HG03571 (cell line): ENCODE data around the gene ZNG1A.
"Not testable (repeated sequence)": the region's sequence is repeated elsewhere in the genome, so short reads cannot be mapped to it uniquely, and the experiment has no call there.

ENCODE experiments used
- ATAC-seq: cut with Tn5 transposase; IDR thresholded peaks from one replicate; pipeline ENCODE4 v1.9.1; 2021; ENCODE audit not compliant: unreplicated experiment

Gene ZNG1A

GRCh38 chr9:98775-99174 is 80.1 kb downstream of the ZNG1A start:
- not testable (repeated sequence) for ATAC-seq

DNA sequence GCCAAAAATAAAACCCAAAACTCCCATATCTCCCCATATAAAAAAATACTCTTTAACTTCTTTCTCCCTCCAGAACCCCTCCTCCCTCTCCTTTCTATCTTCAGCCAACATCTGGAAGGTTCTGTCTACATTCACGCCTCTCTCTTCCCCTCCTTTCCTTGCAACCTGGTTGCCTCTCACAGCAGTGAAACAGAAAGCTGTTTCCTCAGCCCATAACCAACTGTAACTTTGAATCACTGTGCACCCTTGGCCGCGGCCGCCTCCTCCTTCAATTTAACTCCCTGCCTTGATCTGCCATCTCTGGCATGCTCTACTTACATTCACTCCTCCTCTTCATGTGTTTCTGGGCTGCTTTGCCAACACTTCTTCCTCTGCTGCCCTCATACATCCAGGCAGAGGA is 83.9 kb downstream of the ZNG1A start:
- ATAC-seq = not testable (repeated sequence)

DNA sequence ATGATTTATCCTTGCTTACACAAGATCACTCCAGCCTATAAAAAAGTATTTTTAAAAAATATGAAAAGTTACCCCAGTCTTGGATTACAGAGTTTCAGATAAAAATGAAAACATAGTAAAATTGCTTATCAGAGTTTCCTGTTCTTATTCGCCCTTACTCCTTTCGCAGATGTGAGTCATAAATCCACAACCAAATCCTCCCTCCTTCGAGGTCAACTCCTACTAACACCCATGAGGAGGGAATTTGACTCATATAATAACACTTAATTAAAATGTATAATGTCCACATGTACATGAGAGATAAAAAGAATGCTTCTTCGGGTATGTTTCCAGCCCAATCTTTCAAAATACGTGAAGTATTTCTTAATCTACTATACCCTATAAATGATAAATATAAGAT is 84.5 kb downstream of the ZNG1A start:
- not testable (repeated sequence) for ATAC-seq

- not testable (repeated sequence) for ATAC-seq
These were observed 84.9 kb downstream of the ZNG1A start for GRCh38 chr9:93909-94308.

GRCh38 chr9:90851-91250 is 88.0 kb downstream of the ZNG1A start:
- ATAC-seq = not testable (repeated sequence)

DNA sequence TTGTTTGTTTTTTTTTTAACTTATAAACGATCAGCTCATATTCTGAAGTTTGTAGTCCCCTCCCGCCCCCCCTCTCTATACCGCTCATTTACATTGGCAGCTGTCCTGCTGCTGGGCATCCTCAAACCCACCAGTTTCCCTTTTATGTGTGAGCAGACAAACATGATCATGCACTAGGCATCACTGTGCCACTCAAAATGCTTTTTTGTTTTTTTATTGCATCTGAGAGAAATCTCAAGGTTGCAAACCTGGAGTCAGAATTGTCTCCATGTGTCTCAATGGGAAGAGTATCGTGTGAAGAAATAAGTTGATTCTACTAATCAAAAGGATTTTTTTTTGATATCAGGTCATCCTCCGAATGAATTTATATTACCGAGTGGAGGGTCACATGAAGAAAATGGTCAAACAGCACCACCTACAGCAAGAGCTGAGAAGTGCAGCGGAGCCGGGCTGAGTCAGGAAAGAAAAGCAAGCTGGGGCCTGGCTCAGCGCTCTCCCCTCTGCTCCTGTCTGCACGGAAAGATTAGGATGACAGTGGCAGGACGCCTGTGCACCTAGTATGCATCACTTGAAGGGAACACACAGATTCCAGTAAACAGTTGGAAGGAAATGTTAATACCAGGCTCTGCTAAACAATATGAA is 90.3 kb downstream of the ZNG1A start:
- not testable (repeated sequence) for ATAC-seq

- ATAC-seq = not testable (repeated sequence)
These were observed 91.0 kb downstream of the ZNG1A start for GRCh38 chr9:87860-88259.

DNA sequence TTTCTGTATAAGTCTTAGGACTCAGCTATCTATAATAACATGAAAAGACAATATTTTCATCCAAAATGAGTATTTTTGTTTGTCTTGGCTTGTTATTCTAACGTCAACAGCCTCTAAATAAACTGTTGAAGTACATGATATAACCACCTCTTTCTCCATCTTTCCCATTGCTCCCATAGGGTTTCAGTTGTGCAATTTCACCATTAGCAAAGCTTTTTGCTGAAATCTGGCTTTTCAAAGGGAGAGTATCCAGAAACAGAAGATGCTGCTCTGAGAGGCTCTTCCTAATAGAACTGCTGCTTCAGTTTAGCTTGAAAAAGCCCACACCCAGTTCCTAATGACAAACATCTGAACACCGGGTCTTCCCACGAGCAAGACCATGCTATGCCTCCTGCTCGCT is 91.8 kb downstream of the ZNG1A start:
- not testable (repeated sequence) for ATAC-seq

- ATAC-seq = not testable (repeated sequence)
These were observed 92.2 kb downstream of the ZNG1A start for GRCh38 chr9:86697-87096.

DNA sequence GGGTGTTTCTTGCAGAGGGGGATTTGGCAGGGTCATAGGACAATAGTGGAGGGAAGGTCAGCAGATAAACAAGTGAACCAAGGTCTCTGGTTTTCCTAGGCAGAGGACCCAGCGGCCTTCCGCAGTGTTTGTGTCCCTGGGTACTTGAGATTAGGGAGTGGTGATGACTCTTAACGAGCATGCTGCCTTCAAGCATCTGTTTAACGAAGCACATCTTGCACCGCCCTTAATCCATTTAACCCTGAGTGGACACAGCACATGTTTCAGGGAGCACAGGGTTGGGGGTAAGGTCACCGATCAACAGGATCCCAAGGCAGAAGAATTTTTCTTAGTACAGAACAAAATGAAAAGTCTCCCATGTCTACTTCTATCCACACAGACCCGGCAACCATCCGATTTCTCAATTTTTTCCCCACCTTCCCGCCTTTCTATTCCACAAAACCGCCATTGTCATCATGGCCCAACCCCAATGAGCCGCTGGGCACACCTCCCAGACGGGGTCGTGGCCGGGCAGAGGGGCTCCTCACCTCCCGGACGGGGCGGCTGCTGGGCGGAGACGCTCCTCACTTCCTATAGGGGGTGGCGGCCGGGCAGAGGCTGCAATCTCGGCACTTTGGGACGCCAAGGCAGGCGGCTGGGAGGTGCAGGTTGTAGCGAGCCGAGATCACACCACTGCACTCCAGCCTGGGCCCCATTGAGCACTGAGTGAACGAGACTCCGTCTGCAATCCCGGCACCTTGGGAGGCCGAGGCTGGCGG is 95.7 kb downstream of the ZNG1A start:
- not testable (repeated sequence) for ATAC-seq

GRCh38 chr9:78333-78732 is 100.5 kb downstream of the ZNG1A start:
- ATAC-seq = not testable (repeated sequence)

DNA sequence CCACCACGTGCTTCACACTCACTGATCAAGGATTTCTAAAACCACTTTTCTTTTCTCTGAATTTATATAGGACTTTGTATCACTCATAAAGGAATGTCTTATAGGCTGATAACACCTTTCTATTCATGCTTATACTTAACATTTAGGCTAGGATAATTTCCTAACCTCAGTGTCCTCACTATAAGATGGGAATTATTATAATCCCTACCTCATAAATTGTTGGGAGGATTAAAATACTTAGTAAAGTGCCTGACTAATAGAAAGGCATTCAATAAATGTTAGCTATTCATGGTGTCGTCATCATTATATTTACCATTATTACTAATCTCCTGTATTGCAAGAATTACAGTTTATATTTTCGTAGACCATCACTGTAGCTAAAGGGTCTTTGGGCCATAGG is 102.5 kb downstream of the ZNG1A start:
- ATAC-seq = not testable (repeated sequence)

GRCh38 chr9:73900-74525 is 104.8 kb downstream of the ZNG1A start:
- ATAC-seq = not testable (repeated sequence)

DNA sequence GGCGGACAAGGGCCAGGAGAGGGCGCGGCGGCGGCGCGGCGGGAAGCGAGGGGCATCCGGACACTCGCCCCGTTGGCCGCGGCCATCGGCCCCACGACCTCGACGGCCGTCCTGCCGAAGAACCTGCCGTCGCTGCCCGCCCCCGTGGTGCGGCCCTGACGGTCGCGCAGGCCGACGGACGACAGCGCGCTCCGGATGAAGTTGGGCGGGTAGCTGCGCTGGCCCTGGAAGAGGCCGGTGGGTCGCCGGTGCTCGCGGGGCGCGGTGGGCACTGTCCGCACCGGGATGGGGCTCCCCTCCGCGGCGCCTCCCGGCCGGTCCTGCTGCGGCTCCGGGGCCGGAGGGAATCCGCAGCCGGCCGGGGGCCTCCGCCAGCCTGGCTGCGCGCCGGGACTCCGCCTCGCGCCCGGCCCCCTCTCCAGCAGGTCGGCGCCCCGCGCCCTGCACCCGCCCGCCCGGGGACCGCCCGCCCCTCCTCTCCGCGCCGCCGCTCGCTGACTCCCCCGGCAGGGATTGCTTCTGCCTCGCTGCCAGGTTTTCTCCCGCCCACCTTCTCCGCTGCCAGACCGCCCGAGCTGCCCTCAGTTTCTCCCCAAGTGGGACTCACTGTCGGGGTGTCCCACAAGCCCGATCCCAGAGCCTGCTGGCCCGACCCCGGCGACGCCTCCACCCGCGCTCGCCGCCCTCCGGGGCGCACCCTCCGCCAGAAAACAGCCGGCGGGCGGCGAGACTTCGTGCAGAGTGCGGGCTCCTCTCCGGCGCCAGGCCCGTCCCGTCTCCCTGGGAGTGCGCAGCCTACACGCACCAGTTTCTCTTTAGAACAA is 105.6 kb downstream of the ZNG1A start:
- not testable (repeated sequence) for ATAC-seq
